Measurements from ENCODE around the gene HS6ST2.

HS6ST2 gene

GRCh38 chrX:132613801-132614200, 344.6 kb downstream of the HS6ST2 start:
- DNase-seq (ENCODE audit: low spot score) = no peak

- peak; percentile 49 for DNase-seq (ENCODE audit: low spot score)
Measured at GRCh38 chrX:132612821-132613564, 345.4 kb downstream of the HS6ST2 start.

GRCh38 chrX:132610536-132610935, 347.9 kb downstream of the HS6ST2 start:
- no peak for DNase-seq (ENCODE audit: low spot score)

GRCh38 chrX:132609362-132609848, 349.0 kb downstream of the HS6ST2 start:
- no peak for DNase-seq (ENCODE audit: low spot score)

- DNase-seq (ENCODE audit: low spot score) = no peak
Measured at GRCh38 chrX:132603700-132604286, 354.6 kb downstream of the HS6ST2 start.

GRCh38 chrX:132602701-132603100, 355.7 kb downstream of the HS6ST2 start:
- DNase-seq (ENCODE audit: low spot score) = no peak

- no peak for DNase-seq (ENCODE audit: low spot score)
Measured at GRCh38 chrX:132594999-132595398, 363.4 kb downstream of the HS6ST2 start.

GRCh38 chrX:132594129-132594528, 364.3 kb downstream of the HS6ST2 start:
- no peak for DNase-seq (ENCODE audit: low spot score)

- peak; percentile 18 for DNase-seq (ENCODE audit: low spot score)
Measured at GRCh38 chrX:132592880-132593279, 365.5 kb downstream of the HS6ST2 start.

- DNase-seq (ENCODE audit: low spot score) = no peak
Measured at GRCh38 chrX:132591719-132592275, 366.6 kb downstream of the HS6ST2 start.

- no peak for DNase-seq (ENCODE audit: low spot score)
Measured at GRCh38 chrX:132590350-132591026, 367.9 kb downstream of the HS6ST2 start.

GRCh38 chrX:132584936-132585335, 373.5 kb downstream of the HS6ST2 start:
- no peak for DNase-seq (ENCODE audit: low spot score)

GRCh38 chrX:132576939-132577338, 381.5 kb downstream of the HS6ST2 start:
- no peak for DNase-seq (ENCODE audit: low spot score)
